ENCODE measurements around the gene MDK.

The MDK gene

DNA sequence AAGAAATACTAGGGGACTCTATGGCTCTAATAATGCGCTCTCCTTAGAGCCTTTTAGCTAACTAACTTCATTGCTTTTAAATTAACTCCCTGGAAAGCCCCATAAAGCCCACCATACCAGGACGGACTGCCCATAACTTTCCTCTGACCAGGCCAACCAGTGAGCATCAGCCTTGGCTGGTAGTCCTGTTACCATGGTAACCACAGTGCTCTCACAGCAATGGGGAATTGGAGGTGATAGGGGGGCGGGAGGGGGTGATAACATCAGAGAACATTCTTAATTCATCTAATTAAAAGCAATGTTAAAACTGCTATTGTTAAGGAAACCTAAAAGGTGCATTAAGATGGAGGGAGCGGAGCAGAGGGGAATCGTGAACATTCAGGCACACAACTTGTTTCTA lies 37.3 kb downstream of the MDK start:
- no peak for ATAC-seq
- Mint-ChIP-seq H3K4me3 (no peak overlapping the region), H3K36me3 (peaks cover 71% of the 10 kb centered on the region), H3K9me3 (no peaks in the 10 kb centered on the region), H3K27me3 (no peaks in the 10 kb centered on the region), H3K27ac (no peak overlapping the region), H3K4me1 (no peaks in the 10 kb centered on the region)

DNA sequence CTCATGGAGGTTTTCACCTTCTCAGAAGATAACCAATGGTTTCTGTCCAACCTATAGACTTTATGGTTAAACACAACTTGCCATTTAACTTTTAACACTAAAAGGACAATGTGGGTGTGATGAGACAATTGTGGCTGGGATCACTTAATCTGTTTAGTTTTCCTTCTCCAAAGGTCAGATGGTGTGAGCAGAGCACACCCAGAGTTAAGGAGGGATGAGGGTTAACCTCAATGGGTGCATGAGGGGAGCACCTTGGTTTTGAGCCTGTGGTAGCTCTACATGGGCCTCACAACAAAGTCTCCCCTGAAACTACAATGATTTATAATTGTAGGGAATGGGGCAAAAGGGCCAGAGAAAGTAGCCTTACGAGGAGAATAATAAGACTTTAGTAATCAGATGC lies 39.0 kb downstream of the MDK start:
- no peak for ATAC-seq
- Mint-ChIP-seq H3K27ac (no peak overlapping the region), H3K27me3 (no peaks in the 10 kb centered on the region), H3K4me3 (no peak overlapping the region), H3K9me3 (no peaks in the 10 kb centered on the region), H3K4me1 (no peaks in the 10 kb centered on the region), H3K36me3 (peaks cover 53% of the 10 kb centered on the region)

DNA sequence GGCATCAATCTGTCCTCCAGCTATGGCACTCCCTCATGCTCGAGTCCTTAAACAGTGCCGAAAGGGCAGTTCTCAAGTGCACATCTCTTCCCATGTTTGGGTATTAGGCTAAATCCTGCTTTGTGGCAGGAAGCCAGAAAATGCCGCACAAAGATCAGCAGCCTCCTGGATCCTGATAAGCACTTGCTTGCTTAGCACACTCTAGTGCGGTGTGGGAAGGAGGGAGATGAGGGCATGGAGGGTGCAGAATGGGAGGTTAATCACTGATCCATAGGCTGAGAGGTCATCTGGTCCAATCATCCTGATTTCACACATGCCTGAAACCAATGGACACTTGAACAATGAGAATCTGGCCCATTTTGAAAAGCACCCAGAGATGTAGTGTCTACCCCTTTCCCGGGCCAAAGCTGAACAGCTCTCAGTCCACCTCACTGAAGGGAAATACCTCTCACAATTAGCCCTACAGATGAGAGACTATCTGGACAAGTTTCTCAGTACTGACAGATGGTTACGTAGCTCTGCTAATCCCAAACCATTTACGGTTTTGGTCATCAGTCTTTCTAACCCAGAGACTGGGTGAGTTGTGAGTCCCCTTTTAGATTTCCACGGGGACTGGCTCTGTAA lies 39.9 kb downstream of the MDK start:
- H3K36me3 Mint-ChIP-seq: peaks cover 46% of the 10 kb centered on the region
- ATAC-seq: no peak
- H3K27ac Mint-ChIP-seq: no peak overlapping the region
- no peak overlapping the region for H3K4me3 Mint-ChIP-seq
- no peaks in the 10 kb centered on the region for H3K9me3 Mint-ChIP-seq
- H3K27me3 Mint-ChIP-seq: no peaks in the 10 kb centered on the region
- no peaks in the 10 kb centered on the region for H3K4me1 Mint-ChIP-seq

DNA sequence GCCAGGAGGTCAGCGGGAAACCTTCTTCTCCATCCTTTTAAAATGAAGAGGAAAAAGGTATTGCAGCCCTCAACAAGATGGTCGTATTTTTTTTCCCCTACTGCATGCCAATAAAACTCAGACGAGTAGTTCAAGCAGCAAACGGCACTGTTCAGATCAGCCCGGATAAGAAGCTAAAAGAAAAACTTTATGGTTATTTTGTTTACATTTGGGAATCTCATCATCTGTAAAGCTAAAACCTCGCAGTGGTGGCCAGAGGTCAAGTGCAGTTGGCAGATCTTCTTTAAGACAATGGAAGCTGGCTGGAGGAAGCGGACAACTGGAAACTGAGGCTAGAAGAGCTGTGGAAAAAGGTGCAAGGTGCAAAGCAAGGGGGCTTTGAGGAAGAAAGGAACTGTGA lies 41.1 kb downstream of the MDK start:
- H3K27ac Mint-ChIP-seq: no peak overlapping the region
- H3K4me1 Mint-ChIP-seq: no peaks in the 10 kb centered on the region
- no peak for ATAC-seq
- no peak overlapping the region for H3K4me3 Mint-ChIP-seq
- H3K27me3 Mint-ChIP-seq: no peaks in the 10 kb centered on the region
- peaks cover 44% of the 10 kb centered on the region for H3K36me3 Mint-ChIP-seq
- no peaks in the 10 kb centered on the region for H3K9me3 Mint-ChIP-seq

DNA sequence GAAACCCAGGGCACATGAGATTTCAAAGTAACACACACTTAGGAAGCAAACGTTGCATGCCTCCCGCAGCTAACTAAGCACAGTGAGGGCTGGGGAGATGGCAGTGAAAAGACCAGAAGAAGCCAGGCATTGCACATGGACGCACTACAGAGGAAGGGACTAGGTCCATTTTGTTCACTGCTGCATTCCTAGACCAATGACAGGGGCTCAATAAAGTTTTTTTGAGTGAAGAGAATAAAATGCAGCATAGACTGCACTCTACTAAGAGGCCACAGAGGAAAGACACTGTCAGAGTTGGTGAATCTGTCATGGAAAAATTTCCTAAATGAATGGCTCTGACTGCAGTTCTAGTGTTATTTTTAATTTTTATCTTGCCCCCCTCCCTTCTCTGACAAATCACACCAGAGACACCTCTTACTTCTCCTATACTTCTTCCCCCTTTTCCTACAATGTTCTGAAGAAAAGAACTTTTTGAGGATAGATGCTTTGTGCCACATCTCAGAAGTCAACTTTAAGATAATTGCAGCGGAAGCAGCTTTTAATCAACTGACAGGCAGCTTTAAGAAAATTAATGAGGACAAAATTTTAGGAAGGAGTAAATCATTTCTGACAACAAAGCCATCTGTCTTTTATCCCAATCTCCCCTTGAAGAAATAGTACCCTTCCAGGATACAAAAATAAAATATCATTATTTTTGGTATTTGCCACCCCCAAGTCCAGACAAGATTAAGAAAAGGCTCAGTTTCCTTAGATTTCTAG lies 44.9 kb downstream of the MDK start:
- no peaks in the 10 kb centered on the region for H3K4me1 Mint-ChIP-seq
- H3K4me3 Mint-ChIP-seq: no peak overlapping the region
- H3K36me3 Mint-ChIP-seq: peaks cover 58% of the 10 kb centered on the region
- no peaks in the 10 kb centered on the region for H3K9me3 Mint-ChIP-seq
- H3K27ac Mint-ChIP-seq: no peak overlapping the region
- ATAC-seq: no peak
- no peaks in the 10 kb centered on the region for H3K27me3 Mint-ChIP-seq

DNA sequence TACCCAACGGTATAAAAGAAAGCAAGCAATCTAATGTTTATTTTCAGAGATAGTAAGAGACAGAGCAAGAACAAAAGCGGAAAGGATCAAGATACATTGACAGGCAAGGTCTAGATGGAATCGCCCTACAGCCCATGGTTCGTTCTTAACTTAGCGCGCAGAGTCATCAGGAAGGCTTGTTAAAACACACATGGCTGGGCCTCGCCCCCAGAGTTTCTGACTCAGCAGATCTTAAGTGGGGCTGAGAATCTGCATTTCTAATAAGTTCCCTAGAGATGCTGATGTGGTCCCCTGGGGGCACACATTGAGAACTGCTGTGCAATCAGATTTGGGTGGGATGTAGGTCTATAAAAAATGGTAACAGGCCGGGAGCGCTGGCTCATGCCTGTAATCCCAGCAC lies 45.9 kb downstream of the MDK start:
- no peak overlapping the region for H3K4me3 Mint-ChIP-seq
- no peaks in the 10 kb centered on the region for H3K9me3 Mint-ChIP-seq
- H3K36me3 Mint-ChIP-seq: peaks cover 59% of the 10 kb centered on the region
- no peaks in the 10 kb centered on the region for H3K4me1 Mint-ChIP-seq
- ATAC-seq: no peak
- H3K27me3 Mint-ChIP-seq: no peaks in the 10 kb centered on the region
- H3K27ac Mint-ChIP-seq: no peak overlapping the region

DNA sequence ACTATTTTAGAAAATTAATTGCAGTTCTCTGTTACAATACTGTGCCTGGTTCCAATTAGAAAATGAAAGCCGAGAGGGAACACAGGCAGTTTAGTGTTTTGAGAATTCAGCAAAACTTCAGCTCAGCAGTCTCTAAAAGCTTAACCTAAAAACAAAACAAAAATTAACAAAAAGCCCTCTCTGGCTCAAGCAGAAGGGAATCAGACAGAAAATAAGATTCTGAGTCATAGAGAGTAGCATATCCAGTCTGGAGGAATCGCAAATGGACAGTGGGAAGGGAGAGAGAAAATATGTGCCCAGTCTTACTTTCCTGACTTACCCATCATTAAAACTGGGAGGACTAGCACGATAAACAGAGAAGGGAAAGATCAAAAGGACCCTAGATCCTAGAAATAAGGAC lies 48.2 kb downstream of the MDK start:
- H3K9me3 Mint-ChIP-seq: no peaks in the 10 kb centered on the region
- H3K27ac Mint-ChIP-seq: no peak overlapping the region
- H3K27me3 Mint-ChIP-seq: no peaks in the 10 kb centered on the region
- ATAC-seq: no peak
- H3K4me3 Mint-ChIP-seq: no peak overlapping the region
- no peaks in the 10 kb centered on the region for H3K4me1 Mint-ChIP-seq
- H3K36me3 Mint-ChIP-seq: peaks cover 71% of the 10 kb centered on the region

DNA sequence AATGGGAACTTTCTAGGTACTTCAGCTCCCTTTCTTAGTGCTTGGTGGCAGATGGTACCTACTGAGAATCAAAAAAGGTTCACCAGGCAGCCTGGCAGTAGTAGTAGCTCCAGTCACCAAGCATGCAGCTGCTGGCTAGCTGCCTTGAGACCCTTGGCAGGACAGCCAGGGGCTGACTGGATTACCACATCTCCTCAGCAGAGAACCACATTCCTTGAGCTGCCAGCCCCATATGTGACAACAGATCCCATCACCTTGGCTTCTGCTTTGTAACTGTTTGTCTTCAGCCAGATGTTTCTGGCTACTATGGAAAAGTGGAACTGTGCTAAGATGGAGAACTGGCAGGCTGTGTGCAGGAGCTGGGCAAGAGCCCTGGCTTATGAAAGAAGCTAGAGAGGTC lies 49.7 kb downstream of the MDK start:
- Mint-ChIP-seq H3K4me3 (no peak overlapping the region), H3K36me3 (peaks cover 77% of the 10 kb centered on the region), H3K4me1 (no peaks in the 10 kb centered on the region), H3K9me3 (no peaks in the 10 kb centered on the region), H3K27ac (no peak overlapping the region), H3K27me3 (no peaks in the 10 kb centered on the region)
- no peak for ATAC-seq

Data from stimulated activated memory B cell treated with anti-CD40 and anti-IgM and Interleukin-4, amounts not matched to agents 10 μg/mL and 1 μg/mL and 100 μg/mL, for 72 hours (primary cell).